Stimulated activated CD8-positive, alpha-beta memory T cell treated with anti-CD3 and anti-CD28 coated beads, Interleukin-4, amount 100 ng/mL, for 1 hour (primary cell): ENCODE data around the gene HMGCL.
"Not testable (repeated sequence)": the region's sequence is repeated elsewhere in the genome, so short reads cannot be mapped to it uniquely, and the experiment has no call there.

ENCODE experiments used
- DNase-seq, 2 donors: peaks; one replicate each; pipeline ENCODE4 v3.0.0-alpha.2; 2020; ENCODE audit warnings: low read depth in 2 of 2, low spot score in 1 of 2

HMGCL gene

DNA sequence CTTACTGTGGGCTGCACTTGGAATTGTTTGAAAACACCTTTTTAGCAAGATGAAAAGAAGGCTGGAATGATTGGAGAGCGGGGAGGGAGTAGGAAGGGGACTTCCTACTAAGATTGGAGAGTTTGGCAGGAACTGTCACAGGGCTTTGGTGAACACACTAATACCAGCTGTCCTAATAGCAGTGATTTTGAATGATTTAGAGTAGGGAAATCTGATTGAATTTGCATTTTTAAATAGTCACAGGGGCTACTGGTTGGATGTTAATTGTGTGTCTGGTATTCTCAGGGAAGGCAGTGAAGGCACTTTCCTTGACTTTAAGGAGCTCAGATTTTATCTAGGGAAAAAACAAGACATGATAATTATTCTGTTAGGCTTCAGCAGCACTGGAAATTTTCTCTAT, 2.5 kb upstream of the HMGCL start:
- no peak for DNase-seq

DNA sequence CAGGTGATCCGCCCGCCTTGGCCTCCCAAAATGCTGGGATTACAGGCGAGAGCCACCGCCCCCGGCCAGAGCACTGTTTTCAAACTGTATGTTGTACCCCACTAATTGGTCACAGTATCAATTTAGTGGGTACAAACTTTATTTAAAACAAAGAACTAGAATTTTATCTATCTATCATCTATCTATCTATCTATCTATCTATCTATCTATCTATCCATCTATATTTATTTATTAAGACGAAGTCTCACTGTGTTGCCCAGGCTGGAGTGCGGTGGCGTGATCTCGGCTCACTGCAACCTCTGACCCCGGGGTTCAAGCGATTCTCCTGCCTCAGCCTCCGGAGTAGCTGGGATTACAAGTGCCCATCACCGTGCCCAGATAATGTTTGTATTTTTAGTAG, 1.4 kb upstream of the HMGCL start:
- not testable (repeated sequence) for DNase-seq

DNA sequence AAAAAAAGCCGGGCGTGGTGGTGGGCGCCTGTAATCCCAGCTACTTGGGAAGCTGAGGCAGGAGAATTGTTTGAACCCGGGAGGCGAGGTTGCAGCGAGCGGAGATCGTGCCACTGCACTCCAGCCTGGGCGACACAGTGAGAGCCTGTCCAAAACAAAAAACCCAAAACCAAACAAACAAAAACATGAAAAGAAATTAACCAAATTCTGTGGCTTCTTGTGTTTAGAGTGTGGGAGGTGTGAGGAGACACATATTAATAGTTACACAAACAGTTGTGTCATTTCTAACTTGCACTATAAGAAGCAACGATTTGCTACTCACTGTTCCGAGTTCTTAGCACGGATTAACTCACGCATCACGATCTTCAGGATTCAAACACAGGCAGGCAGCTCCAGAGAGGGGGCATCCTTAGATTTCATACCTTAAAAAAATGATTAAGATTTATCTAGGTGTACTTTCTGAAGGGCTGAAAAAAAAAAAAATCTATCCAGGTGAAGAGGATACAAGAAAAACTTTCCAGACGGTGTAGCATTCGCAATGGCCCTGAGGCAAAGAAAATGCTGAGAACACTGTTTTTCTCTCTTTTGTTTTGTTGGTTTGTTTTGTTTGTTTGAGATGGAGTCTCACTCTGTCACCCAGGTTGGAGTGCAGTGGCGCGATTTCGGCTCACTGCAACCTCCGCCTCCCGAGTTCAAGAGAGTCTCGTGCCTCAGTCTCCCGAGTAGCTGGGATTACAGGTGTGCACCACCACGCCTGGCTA, 713 bp upstream of the HMGCL start:
- DNase-seq: no peak

DNA sequence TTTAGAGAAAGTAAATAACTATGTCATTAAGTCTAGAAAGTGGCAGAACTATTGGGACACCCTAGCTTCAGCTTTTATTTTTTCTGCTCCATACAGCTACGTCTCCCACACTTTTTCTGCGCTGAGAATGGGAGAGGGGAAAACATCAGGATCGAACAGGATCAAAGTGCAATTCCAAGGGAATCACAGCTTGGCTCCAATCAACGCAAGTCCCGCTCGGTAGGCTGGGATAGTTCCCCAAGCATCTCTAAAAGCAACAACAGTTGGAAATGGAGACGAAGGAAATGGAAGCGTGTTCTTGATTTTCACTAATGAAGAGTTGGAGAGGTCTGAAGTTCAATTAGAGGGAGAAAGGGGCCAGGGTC, 536 bp downstream of the HMGCL start:
- no peak for DNase-seq

DNA sequence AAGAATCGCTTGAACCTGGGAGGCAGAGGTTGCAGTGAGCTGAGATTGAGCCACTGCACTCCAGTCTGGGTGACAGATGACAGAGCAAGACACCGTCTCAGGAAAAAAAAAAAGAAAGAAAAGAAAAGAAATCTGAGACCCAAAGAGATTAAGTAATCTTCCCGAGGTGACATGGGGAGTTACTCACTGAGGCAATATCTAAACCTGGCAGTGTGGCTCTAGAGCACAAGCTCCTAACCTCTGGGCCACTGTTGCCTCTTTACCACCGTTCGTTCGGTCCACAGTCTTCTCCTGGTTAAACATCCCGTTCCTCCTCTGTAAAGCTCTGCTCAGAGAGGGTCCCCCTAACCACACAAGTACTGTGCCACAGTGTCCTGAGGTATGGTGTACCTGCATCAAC, 1.5 kb downstream of the HMGCL start:
- DNase-seq: no peak

DNA sequence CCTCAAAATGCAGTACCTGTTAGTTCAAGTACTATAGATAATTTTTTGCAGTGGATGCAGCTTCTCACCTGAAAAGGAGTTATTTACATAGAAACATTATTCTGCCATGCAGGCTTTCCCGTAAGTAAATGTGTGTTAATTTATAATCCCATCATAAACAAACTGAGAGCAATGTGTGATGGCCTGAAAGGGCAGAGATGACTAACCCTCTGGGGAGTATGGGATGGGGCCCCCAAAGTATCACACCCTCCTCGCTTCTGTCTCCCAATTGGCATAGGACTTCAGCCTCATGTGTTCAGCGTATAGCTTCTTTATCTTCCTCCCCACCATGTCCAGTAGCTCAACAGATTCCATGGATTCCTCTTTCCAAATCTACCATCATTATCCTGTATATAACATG, 7.6 kb downstream of the HMGCL start:
- DNase-seq: no peak

DNA sequence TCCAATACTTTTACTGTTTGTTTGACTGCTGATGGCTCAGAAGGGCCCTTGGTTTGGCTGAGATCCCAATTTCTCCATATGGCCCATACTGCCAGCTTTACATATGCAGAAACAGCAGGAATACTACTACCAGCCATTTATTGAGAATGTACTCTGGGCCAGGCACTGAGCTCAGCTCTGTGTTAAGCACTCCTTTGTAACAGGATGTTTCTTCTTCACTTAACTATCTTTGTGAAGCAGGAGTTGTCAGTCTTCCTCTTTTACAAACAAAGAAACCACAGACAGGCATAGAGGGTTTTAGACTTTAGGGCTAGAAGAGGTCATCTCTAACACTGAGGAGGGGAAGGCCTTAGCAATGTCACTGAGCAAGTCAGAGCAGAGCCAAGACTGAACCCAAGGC, 8.3 kb downstream of the HMGCL start:
- DNase-seq: no peak

DNA sequence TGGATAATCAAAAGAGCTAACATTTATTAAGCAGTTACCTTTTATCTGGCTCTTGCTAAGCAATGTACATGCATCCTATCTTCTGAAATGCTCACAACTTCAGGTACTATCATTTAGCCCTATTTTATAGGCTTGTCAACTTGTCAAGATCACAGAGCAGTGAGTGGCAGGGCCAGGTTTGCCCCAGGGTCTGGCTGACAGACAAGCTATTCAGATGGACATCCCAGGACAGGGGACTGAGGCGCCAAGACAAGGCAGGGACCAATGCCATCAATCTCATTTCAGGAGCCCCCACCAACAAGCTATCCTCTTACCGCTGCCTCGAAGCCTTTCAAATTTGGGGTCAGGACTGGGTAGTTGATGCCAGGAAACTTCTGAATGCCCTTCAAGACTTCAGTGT, 8.9 kb downstream of the HMGCL start:
- no peak for DNase-seq

DNA sequence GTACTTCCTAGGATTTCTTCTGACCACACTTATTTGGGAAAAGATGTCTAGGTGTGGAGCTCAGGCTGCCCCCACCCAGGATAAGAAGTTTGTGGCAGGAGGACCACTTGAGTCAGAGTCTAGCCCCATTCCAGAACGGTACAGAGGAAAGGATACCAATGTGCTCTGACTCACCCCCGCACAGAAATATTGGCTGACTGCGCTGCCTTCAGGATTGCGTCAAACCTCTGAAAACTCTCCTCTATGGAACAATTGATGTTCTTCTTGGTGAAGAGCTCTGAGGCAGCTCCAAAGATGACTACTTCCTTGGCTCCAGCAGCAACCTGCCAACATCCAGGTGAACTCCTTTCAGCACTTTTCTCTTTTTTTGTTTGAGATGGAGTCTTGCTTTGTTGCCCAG, 11.2 kb downstream of the HMGCL start:
- DNase-seq: no peak

DNA sequence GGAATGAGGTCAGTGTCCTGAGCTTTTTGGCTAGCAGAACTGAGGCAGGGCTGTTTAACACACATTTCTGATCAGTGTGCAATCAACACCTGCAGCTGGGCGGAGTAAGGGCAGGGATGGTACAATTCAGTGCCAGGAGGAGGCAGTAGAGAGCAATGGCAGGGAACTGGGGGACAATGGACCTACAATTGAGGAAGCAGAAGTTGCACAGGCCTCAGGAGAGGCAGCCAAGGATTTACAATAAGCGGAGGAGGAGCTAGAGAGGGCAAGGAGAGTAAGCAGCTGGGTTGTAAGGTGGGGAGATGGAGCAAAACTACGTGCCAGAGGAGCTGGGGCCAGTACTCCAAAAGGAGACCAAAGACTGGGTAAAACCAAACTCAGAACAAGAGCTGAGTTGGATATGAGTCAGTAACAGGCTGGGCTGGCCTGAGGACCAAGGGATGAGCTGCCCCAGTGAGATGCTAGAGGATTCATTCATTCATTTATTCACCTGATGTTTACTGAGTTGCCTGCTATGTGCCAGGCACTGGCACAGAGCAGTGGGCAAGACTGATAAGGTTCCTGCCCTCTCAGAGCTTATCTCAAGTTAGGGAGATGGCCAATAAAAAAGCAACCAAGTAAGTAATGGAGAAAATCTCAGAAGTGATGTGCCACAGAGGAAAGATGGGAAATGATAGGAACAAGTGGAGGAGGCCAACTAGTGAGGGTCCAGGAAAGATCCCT, 14.2 kb downstream of the HMGCL start:
- DNase-seq: no peak

DNA sequence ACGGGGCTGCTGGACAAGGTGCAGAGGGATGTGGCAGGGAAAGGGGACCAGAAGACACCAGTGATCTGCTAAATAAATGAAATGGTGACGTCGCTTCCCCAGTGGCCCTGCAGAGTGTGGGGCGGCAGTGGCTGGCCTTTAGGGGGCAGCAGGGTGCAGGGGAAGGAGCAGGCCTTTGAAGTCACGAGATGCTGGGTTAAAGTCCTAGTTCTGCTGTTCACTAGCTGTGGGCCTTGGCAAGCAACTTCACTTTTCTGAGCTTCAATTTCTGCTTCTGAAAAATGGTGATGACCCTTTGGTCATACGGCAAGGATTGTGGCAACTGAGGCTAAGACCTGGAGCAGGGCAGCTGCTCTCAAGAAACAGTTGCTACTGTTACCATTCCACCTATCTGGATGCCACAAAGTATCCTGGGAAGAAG, 15.5 kb downstream of the HMGCL start:
- peak; percentile 41 to 55 for DNase-seq

DNA sequence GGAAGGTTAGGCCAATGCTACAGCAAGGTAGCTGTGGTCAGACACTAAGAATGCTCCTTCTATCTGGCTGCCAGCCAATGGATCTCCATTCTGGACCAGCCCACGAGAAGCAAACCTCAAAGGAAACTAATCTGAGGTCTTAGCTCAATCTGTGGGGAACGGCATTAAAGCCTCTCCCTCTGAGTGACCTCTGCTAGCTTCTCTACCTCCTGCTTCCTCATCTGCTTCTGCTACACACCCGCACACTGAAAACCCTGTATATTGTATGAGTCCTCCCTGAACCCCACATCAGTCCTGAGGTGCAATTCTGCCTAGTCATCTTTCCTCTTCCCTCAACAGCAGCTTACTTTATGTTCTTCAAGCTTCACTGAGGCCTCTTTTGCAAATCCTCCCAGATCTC, 17.8 kb downstream of the HMGCL start:
- DNase-seq: no peak

DNA sequence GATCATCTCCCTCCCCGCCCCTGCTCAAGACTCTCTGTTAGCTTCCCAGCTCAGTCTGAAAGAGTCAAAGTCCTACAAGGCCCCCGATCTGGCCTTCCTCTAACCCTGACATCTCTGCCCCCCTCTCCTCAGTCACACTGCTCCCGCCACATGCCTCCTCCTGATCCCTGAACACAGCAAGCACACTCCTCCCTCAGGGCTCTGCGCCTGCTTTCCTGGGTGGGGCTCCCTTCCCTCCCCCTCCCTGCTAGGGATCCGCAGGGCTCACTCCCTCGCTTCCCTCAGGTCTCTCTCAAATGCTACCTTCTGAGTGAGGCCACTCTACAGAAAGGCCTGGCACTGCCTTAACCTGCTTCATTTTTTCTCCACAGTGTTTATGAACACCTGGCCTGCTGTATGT, 18.9 kb downstream of the HMGCL start:
- no peak for DNase-seq

DNA sequence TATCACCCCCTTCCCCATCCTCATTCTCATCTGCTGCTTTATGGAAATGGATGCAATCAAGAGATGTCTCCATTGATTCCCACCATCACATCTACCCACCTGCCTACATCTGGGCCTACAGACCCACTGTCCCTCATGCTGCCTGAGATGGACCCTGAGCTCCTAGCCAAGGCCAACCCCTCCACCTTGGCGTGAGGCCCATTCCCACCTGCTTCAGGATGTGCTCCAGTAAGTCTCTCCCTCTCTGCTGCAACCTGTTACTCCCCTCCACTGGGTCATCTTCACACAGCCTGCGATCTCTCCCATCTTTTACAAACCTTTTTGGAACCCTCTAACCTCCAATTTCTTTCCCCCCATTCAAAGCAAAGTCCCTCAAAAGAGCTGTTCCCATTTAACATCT, 20.2 kb downstream of the HMGCL start:
- no peak for DNase-seq

DNA sequence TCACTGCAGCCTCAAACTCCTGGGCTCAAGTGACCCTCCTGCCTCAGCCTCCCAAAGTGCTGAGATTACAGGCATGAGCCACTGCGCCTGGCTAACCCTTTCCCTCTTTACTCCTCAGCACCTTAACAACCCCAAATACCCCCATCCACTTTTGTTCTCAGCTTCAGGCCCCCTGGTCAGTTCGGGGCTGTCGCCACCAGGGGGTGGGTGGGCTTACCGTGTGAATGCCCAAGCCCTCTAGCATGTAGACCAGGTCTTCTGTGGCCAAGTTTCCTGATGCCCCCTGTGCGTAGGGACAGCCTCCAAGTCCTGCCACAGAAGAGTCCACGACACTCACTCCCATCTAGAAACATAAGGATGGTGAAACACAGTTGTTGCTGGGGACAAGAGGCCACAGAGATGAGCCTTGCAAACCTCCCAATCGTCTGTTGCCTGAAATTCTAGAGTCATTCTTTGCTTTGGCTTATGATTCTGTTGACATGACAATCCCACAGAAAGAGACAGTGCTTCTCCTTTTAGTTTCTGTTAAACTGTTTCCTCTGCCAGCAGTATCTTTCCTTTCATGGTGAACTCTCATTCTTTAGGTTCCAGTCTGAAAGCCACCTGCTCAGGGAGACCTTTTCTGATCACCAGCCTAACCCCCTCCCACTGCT, 20.9 kb downstream of the HMGCL start:
- DNase-seq: no peak

DNA sequence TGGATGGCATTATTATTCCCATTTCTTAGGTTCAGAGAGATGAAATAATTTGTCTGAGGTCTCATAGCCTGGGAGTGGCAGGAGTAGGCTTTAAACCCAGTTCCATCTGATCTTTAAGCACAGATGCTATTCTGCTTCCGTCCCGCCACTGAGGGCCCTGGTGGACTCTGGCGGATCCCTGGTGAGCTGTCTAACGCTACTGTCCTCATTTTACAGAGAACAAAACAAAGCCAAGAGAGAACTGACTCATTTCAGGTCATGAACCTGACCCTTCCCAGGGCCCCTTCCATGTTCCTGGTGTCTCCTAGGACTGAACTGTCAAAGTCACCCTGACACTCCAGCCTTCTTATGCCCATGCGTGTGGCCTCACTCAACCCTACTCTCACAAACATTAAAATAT, 21.6 kb downstream of the HMGCL start:
- DNase-seq: no peak

DNA sequence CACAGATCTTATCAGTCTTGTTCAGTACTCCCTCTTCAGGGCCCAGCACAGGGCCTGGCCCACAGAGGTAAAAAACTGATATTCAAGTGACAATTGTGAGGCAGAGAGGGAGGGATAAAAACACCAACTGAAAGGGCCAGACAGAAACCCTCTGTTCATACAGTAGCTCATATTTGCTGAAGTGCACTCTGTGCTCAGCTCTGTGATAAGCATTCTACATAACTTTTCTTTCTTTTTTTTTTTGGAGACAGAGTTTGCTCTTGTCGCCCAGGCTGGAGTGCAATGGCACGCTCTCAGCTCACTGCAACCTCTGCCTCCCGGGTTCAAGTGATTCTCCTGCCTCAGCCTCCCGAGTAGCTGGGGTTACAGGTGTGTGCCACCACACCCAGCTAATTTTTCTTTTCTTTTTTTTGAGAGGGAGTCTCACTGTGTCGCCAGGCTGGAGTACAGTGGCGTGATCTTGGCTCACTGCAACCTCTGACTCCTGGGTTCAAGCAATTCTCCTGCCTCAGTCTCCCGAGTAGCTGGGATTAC, 22.4 kb downstream of the HMGCL start:
- not testable (repeated sequence) for DNase-seq

DNA sequence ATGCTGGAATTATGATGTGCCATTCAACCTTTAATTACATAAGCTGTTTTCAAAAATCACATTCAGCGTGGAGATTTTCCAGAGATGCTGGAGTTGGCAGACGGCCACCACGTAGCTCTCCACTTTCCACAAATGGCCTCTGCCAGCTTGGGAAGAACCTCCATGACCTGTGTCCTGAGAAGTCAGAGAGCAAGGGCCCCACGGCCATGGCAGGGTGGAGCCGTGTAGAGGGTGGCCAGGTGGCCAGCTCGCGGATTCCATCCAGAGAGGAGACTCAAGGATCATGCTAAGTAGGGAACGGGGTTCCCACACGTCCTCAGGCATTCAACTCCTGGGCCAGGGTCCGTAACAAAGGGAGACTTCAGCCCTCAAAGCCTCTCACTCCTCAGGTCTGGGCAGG, 23.4 kb downstream of the HMGCL start:
- DNase-seq: no peak

DNA sequence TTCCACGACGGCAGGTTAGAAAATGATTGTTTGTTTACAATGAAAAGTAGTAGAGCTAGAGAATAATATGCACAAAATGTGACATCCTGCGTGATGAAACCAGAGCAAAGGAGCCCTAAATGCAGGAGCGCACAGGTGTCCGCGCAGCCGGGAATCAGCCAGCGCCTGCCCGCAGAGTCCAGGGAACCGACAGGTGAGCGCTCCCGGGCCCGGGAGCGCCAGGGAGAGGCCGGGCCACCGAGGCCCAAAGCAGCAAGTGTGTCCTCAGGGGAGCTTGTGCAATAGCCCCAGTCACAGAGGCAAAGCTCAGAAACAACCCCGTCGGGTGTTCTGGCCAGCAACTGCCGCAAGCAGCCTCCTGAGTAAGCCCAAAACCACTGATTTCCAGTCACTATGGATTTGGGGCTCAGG, 23.9 kb downstream of the HMGCL start:
- no peak for DNase-seq

DNA sequence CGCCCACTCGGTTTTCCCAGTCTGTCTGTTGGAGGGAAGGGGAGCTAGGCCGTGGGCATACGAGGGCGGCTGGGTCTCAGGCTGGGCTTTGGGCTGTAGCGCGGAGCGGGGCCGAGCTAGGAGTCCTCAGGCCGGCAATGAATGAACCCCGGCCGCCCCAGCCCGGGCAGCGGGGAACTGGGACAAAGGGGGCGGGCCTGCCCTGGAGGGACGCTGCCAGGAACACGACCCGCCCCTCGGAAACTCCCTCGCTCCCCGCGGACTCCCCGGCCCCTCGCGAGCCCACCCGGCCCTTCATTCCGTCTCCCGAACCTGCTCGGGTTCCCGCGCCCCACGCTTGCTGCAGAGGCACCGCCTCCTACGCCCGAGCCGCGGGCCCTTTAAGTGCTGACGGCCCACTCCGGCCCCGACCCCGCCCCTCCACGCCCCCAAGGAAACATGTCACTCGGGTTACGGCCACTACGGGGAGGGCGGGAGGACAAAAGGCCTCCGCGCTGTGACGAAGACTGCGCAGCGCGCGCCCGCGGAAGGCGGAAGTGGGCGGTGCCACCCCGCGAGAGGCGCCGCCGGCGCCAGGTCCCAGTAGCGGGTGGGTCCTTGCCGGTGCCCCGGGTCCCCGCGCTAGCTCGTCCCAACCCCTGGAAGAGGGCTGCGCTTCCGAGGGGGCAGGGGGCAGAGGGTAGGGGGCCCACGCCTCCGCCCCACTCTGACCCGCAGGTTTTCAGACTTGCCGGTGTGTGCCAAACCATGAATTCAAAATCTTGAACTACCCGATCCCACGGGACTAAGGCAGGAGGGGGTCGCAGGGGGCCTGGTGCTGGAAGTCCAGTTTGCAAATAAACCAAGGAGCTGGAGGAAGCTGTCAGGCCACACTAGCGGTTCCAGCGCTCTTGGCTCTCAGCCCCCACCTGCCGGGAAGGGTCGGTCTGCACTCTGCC, 24.6 kb downstream of the HMGCL start, which contains the start of gene GALE:
TSS of gene GALE (minus strand) at position 355 of the 938 bp plus-strand sequence. CDS start 1,747 bp downstream, outside the sequence.
- DNase-seq: peak; percentile 95 to 97
